Keratinocyte (primary cell): ENCODE measurements around the gene GAPDHS.

Experiments used
- EZH2 ChIP-seq: IDR thresholded peaks from one replicate; pipeline ENCODE4 v1.6.1; 2012; ENCODE audit warnings: inconsistent platforms, mild to moderate bottlenecking, low read length, moderate library complexity
- TF ChIP-seq, protein P1 (sequence below), 3 experiments: IDR thresholded peaks in 1 of 3; conservative IDR thresholded peaks in 1 of 3; optimal IDR thresholded peaks in 1 of 3; 2 replicates in 2 of 3; 3 replicates in 1 of 3; pipeline versions ENCODE3 to v1.5.1; 2011; ENCODE audit warnings: low read length in 3 of 3, mild to moderate bottlenecking in 3 of 3, moderate library complexity in 2 of 3, control low read depth in 1 of 3, inconsistent platforms in 1 of 3; ENCODE audit not compliant: insufficient read depth in 2 of 3; ENCODE audit errors: extremely low read depth in 1 of 3

DNA sequence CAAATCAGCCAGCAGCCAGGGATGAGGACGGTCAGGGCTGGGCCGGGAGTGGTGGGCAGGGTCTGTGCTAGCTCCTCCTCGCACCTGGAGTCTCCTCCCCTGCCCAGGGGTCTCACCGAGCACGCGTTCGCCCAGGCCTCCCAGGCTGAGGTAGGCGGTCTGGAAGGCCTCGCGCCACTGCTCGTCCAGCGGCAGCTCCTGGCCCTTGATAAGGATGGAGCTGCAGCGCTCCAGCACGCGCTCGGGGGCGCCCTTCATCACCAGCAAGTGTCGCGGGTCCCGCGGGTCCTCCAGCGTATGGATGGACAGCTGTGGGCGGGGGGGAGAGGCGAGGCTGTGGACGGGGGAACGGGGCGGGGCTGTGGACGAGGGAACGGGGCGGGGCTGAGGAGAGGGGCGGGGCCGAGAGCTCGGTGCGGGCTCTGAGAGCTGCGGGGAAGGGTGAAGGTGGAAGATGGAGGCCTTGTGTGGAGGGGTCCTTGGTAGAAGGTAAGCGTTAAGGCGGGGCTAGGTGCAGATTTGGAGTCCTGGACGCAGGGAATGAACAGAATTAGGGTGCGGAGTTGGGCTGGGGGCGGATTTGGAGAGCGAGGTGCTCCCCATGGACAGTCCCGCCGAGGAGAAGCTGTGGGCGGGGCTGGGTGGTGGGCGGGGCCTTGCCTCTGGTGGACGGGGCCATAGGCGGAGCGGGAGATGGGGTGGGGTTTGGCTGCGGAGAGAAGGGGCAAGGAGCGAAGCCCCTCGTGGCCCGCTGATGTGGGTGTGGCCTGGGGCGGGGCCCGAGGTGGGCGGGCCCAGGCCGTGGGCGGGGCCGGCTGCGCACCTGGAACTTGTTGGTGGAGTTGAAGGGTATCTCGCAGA is 24.5 kb downstream of the GAPDHS start:
- TF ChIP-seq, protein P1, sequence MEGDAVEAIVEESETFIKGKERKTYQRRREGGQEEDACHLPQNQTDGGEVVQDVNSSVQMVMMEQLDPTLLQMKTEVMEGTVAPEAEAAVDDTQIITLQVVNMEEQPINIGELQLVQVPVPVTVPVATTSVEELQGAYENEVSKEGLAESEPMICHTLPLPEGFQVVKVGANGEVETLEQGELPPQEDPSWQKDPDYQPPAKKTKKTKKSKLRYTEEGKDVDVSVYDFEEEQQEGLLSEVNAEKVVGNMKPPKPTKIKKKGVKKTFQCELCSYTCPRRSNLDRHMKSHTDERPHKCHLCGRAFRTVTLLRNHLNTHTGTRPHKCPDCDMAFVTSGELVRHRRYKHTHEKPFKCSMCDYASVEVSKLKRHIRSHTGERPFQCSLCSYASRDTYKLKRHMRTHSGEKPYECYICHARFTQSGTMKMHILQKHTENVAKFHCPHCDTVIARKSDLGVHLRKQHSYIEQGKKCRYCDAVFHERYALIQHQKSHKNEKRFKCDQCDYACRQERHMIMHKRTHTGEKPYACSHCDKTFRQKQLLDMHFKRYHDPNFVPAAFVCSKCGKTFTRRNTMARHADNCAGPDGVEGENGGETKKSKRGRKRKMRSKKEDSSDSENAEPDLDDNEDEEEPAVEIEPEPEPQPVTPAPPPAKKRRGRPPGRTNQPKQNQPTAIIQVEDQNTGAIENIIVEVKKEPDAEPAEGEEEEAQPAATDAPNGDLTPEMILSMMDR (optimal IDR thresholded peaks at IDR 0.05 in 1 of 3, IDR thresholded peaks at IDR 0.05 in 1 of 3, conservative IDR thresholded peaks at IDR 0.05 in 1 of 3; ENCODE audit: extremely low read depth in 1 of 3, insufficient read depth in 2 of 3, low read length in 3 of 3), result no peak
- TF ChIP-seq EZH2, result no peak
